ENCODE results near the gene EIF2S2.

The EIF2S2 gene

DNA sequence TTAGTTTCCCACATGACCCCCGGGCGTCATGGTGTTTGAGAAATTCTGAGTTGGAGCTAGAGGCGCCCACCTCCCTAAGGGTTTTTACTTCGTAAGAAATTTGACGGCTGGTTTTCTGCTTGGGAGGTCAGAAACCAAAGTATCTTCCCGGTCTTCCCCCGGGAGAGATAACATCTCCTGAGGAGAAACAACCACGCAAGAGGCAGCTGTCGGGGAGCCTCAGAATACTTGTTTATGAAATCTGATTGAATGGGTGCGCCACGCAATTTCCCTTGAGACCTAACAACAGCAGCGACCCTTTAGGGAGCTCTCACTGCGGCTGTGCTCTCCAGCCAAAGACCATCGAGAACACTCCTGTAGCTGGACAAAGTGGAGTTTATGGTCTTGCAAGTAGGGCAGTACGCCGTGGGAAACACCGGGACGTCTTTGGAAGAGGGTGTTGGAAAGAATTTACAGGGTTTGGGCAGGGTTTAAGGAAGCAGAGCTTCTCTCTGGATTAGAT lies 608 bp upstream of the EIF2S2 start:
- TF ChIP-seq, protein P1, sequence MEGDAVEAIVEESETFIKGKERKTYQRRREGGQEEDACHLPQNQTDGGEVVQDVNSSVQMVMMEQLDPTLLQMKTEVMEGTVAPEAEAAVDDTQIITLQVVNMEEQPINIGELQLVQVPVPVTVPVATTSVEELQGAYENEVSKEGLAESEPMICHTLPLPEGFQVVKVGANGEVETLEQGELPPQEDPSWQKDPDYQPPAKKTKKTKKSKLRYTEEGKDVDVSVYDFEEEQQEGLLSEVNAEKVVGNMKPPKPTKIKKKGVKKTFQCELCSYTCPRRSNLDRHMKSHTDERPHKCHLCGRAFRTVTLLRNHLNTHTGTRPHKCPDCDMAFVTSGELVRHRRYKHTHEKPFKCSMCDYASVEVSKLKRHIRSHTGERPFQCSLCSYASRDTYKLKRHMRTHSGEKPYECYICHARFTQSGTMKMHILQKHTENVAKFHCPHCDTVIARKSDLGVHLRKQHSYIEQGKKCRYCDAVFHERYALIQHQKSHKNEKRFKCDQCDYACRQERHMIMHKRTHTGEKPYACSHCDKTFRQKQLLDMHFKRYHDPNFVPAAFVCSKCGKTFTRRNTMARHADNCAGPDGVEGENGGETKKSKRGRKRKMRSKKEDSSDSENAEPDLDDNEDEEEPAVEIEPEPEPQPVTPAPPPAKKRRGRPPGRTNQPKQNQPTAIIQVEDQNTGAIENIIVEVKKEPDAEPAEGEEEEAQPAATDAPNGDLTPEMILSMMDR (IDR thresholded peaks at IDR 0.05; ENCODE audit: low read depth, low read length, missing control alignments): no peak
- DNase-seq (ENCODE audit: extremely low read depth, low read depth): no peak
- peak overlapping the region; percentile 99 for H3K4me3 ChIP-seq (replicated peaks; ENCODE audit: low read depth, low read length)

DNA sequence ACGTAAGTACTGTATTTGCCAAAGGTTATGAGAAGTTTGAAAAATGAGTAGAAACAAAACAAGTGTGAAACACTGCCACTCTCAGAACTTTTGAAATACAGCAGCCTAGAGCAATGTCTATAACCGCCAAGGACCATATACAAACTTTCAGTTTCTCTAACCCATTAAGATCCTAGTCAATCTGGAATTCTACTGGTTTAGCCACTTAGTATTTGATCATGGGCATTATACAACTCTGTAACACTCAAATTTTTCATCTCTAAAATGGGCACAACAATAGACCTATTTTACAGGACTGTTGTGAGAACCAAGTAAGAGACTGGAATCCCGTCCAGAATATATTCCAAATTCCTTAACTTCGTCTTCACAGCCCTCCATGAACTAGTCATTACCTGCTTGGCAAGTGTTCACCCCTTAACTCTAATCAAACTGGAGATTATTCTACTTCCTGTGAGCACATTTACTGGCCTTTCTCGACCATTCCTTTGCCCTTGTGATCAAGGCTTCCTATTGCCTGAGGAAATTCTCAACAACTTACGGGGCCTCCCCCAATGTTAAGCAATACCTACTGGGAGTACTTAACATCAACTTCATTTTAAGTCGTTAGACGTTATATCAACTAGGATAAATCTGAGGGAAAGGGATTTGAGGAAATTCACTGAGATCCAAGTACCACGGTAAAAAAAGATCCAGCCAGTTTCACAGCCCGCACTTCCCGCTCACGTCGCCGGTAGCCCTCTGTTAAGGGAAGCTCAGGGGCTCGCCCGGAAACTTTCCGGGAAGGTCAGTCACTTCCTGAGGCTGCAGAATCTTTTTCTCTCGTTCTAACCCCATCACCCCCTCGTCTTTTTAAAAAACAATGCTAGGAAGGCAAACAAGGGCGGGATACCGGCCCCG lies 1.1 kb downstream of the EIF2S2 start:
- TF ChIP-seq, protein P1 (IDR thresholded peaks at IDR 0.05; ENCODE audit: low read depth, low read length, missing control alignments): no peak
- H3K4me3 ChIP-seq (replicated peaks; ENCODE audit: low read depth, low read length): peak overlapping the region; percentile 99
- DNase-seq (ENCODE audit: extremely low read depth, low read depth): no peak

- no peak for DNase-seq (ENCODE audit: extremely low read depth, low read depth)
- peak overlapping the region; percentile 99 for H3K4me3 ChIP-seq (replicated peaks; ENCODE audit: low read depth, low read length)
- TF ChIP-seq, protein P1 (IDR thresholded peaks at IDR 0.05; ENCODE audit: low read depth, low read length, missing control alignments): no peak
Measured at GRCh38 chr20:34110025-34110744, 1.9 kb downstream of the EIF2S2 start.

DNA sequence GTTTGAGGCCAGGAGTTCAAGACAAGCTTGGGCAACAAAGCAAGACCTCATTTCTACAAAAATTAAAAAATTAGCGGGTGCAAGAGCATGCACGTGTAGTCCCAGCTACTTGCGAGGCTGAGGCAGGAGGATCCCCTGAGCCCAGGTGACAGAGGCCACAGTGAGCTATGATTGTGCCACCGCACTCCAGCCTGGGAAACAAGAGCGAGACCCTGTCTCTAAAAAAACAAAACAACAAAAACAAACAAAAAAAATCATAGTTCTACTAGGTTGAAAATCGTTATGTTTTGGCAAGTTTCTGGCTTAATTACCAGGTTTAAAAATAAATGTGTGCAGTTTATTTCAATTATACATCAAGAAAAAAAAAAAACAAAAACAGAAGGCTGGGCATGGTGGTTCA lies 2.6 kb downstream of the EIF2S2 start:
- TF ChIP-seq, protein P1 (IDR thresholded peaks at IDR 0.05; ENCODE audit: low read depth, low read length, missing control alignments): no peak
- peak overlapping the region; percentile 99 for H3K4me3 ChIP-seq (replicated peaks; ENCODE audit: low read depth, low read length)
- DNase-seq (ENCODE audit: extremely low read depth, low read depth): no peak

- TF ChIP-seq, protein P1 (IDR thresholded peaks at IDR 0.05; ENCODE audit: low read depth, low read length, missing control alignments): no peak
- no peak for DNase-seq (ENCODE audit: extremely low read depth, low read depth)
- peak overlapping the region; percentile 99 for H3K4me3 ChIP-seq (replicated peaks; ENCODE audit: low read depth, low read length)
Measured at GRCh38 chr20:34108616-34109174, 3.3 kb downstream of the EIF2S2 start.

DNA sequence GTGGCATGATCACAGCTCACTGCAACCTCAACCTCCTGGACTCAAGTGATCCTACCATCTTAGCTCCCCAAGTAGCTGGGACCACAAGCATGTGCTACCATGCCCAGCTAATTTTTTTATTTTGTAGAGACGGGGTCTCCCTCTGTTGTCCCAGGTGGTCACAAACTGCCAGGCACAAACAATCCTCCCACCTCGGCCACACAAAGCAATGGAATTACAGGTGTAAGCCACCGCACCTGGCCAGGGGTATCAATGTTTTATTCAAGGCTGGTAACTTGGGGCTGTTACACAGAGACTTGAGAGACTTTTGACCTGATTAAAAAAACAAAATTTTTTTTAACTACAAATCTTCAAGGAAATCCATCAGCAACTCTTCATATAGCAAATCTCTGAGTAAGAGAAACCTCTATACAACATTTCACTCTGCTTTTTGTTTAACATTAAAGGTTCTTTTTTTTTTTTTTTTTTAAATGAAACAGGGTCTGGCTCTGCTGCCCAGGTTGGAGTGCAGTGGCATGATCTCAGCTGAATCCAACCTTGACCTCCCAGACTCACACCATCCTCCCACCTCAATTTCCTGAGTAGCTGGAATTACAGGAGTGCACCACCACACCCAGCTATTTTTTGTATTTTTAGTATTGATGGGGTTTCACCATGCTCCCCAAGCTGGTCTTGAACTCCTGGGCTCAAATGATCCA lies 5.9 kb downstream of the EIF2S2 start:
- H3K4me3 ChIP-seq (replicated peaks; ENCODE audit: low read depth, low read length): no peak overlapping the region
- TF ChIP-seq, protein P1 (IDR thresholded peaks at IDR 0.05; ENCODE audit: low read depth, low read length, missing control alignments): no peak
- no peak for DNase-seq (ENCODE audit: extremely low read depth, low read depth)
